Subcutaneous preadipocyte (primary cell): Measurements from ENCODE around the gene EFNB1. TPM values are rescaled to one million over a fixed set of nuclear protein-coding genes. Genes with fewer than 3 reads are reported as not detected.

Experiments
- total RNA-seq: library from RNA; depleted of rRNA; stranded (reverse); fragments of >200 nt; gene quantifications from 2 replicates; pipeline ENCODE4 v1.2.3, GENCODE V29; 2012

The EFNB1 gene
- 23.5 and 42.8 TPM in 2 replicates for total RNA-seq

DNA sequence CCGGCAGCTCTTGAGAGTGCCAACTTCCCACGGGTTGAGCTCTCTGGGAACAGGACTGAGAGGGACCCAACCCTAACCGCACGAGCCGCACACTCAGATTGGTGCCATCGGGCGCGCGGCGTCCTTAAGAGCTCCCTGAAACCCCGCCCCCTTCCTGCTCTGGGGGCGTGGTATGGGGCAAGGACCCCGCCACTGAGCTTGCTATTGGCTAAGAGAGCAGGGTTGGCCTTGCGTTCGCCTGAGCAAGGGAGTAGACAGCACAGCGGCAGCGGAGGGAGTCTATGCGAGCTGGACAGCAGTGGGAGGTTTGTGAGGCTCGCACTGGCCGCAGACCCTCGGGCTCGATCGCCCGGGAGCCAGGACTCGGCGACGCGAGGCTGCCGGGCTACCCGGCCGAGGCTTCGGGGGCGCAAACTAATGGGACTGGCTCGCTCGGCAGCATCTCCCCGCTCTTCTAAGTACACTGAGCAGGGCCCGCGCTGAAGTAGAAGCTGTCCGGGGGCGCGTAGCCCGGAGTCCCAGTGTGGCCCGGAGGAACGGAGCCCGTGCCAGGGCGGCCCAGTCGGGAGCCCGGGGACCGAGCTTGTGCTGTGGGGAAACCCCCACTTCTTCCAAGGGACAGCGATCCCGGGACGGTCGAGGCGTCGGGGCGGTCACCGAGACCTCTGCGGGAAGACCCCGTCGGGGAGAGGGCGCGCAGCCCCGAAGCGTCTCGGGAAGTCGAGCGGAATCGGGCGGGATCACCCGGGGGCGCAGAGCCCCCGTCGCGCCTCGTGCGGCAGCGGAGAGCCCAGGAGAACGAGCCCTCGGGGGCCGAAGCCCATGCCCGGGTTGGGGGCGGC, at the start of gene EFNB1:
EFNB1 (plus strand) TSS at position 282 of the 842 bp plus-strand sequence. CDS start 756 bp downstream, outside the sequence.

Other genes with a start within 250 kb of the EFNB1 start
- gene STARD8, start 181.4 kb upstream of the EFNB1 start, total RNA-seq = 0.59 and 0.73 TPM in 2 replicates